WTC11 (cell line): ENCODE results near the gene TENT5A. TPM values are rescaled to one million over a fixed set of nuclear protein-coding genes. Genes with fewer than 3 reads are reported as not detected.

ENCODE experiments used
- ATAC-seq: fragments of 200-7000 bp; cut with Tn5 transposase; 2 replicates; pipeline ENCODE4 v1.10.0; 2021; ENCODE audit warnings: mild to moderate bottlenecking, moderate library complexity
- CTCF ChIA-PET: fragments of 300-600 bp; sonication (Branson Sonifier 250); formaldehyde crosslinking; loops from one replicate; lab custom pipeline; 2021; ENCODE audit warnings: antibody characterized with exemption; lab: Charles Lee
- POLR2A ChIA-PET: fragments of 350-600 bp; sonication (Branson Sonifier 250); formaldehyde crosslinking; loops from one replicate; lab custom pipeline; 2021; ENCODE audit warnings: antibody characterized with exemption; lab: Charles Lee
- DNase-seq: peaks from one replicate; pipeline ENCODE4 v3.0.0; 2021; ENCODE audit warnings: low spot score
- H3K27ac Mint-ChIP-seq: 2 replicates; pipeline ENCODE4 v1.8.0; 2021; ENCODE audit warnings: mixed read lengths
- H3K27me3 Mint-ChIP-seq: 2 replicates; pipeline ENCODE4 v1.8.0; 2021; ENCODE audit warnings: low read depth, mild to moderate bottlenecking, moderate library complexity, mixed read lengths
- H3K36me3 Mint-ChIP-seq: 2 replicates; pipeline ENCODE4 v1.8.0; 2021; ENCODE audit warnings: mixed read lengths
- H3K4me1 Mint-ChIP-seq: 2 replicates; pipeline ENCODE4 v1.8.0; 2022; ENCODE audit warnings: mixed read lengths
- H3K4me3 Mint-ChIP-seq: 2 replicates; pipeline ENCODE4 v1.8.0; 2021; ENCODE audit warnings: mild to moderate bottlenecking, moderate library complexity, mixed read lengths
- H3K9me3 Mint-ChIP-seq: 2 replicates; pipeline ENCODE4 v1.8.0; 2021; ENCODE audit warnings: mixed read lengths
- CBFB ChIP-seq: sonication (generic); formaldehyde crosslinking; IDR thresholded peaks from 2 replicates; pipeline ENCODE4 v1.8.1; 2022; ENCODE audit warnings: mild to moderate bottlenecking, low read depth, missing genetic modification reagents
- EMX1 ChIP-seq: fragments of 250-450 bp; sonication (Bioruptor Pico); IDR thresholded peaks from 2 replicates; pipeline ENCODE4 v1.8.0; 2021; ENCODE audit warnings: mild to moderate bottlenecking
- FOXJ3 ChIP-seq: sonication (generic); formaldehyde crosslinking; IDR thresholded peaks from 2 replicates; pipeline ENCODE4 v1.9.0; 2021; ENCODE audit warnings: missing genetic modification reagents, mild to moderate bottlenecking, borderline replicate concordance
- GABPB1 ChIP-seq: sonication (generic); formaldehyde crosslinking; IDR thresholded peaks from 2 replicates; pipeline ENCODE4 v1.8.1; 2023; ENCODE audit warnings: mild to moderate bottlenecking, missing genetic modification reagents
- GRHL2 ChIP-seq: fragments of 250-450 bp; sonication (Bioruptor Pico); IDR thresholded peaks from 2 replicates; pipeline ENCODE4 v1.8.0; 2022; ENCODE audit warnings: mild to moderate bottlenecking, moderate library complexity; ENCODE audit not compliant: insufficient replicate concordance, severe bottlenecking
- GTF2I ChIP-seq: fragments of 250-450 bp; sonication (Bioruptor Pico); conservative IDR thresholded peaks from 2 replicates; pipeline ENCODE4 v1.4.0; 2021; ENCODE audit warnings: mild to moderate bottlenecking
- IRF1 ChIP-seq: sonication (generic); formaldehyde crosslinking; IDR thresholded peaks from 2 replicates; pipeline ENCODE4 v1.8.0; 2023; ENCODE audit warnings: missing genetic modification reagents
- JAZF1 ChIP-seq: fragments of 250-450 bp; sonication (Bioruptor Pico); IDR thresholded peaks from 2 replicates; pipeline ENCODE4 v1.9.0; 2021; ENCODE audit warnings: moderate library complexity, mild to moderate bottlenecking, inconsistent platforms
- MLX ChIP-seq: sonication (generic); formaldehyde crosslinking; IDR thresholded peaks from 2 replicates; pipeline ENCODE4 v1.8.1; 2023; ENCODE audit warnings: mild to moderate bottlenecking, missing genetic modification reagents, moderate library complexity
- MYBL2 ChIP-seq: sonication (generic); formaldehyde crosslinking; IDR thresholded peaks from 2 replicates; pipeline ENCODE4 v1.8.1; 2023; ENCODE audit warnings: mild to moderate bottlenecking, moderate library complexity, missing genetic modification reagents
- NFE2L1 ChIP-seq: sonication (generic); formaldehyde crosslinking; IDR thresholded peaks from 2 replicates; pipeline ENCODE4 v1.8.1; 2023; ENCODE audit warnings: missing genetic modification reagents
- NR2C2 ChIP-seq: sonication (generic); formaldehyde crosslinking; IDR thresholded peaks from 2 replicates; pipeline ENCODE4 v1.8.0; 2022; ENCODE audit warnings: mild to moderate bottlenecking, missing genetic modification reagents
- PRDM15 ChIP-seq: sonication (generic); formaldehyde crosslinking; IDR thresholded peaks from 2 replicates; pipeline ENCODE4 v1.8.0; 2022; ENCODE audit warnings: missing genetic modification reagents
- TCF7 ChIP-seq: sonication (generic); formaldehyde crosslinking; IDR thresholded peaks from 2 replicates; pipeline ENCODE4 v1.8.0; 2022; ENCODE audit warnings: mild to moderate bottlenecking, low read depth, missing genetic modification reagents, moderate library complexity
- TEAD4 ChIP-seq: sonication (generic); formaldehyde crosslinking; IDR thresholded peaks from 2 replicates; pipeline ENCODE4 v1.8.0; 2022; ENCODE audit warnings: mild to moderate bottlenecking, missing genetic modification reagents
- ZBTB43 ChIP-seq: sonication (generic); formaldehyde crosslinking; IDR thresholded peaks from 2 replicates; pipeline ENCODE4 v1.8.1; 2023; ENCODE audit warnings: mild to moderate bottlenecking, missing genetic modification reagents
- total RNA-seq: library from RNA; stranded (reverse); gene quantifications from 3 replicates; pipeline ENCODE4 v1.2.3, GENCODE V29; 2021
- TF ChIP-seq, protein P1 (sequence below): sonication (generic); formaldehyde crosslinking; IDR thresholded peaks from 2 replicates; pipeline ENCODE4 v1.8.1; 2023; ENCODE audit warnings: mild to moderate bottlenecking, missing genetic modification reagents
- TF ChIP-seq, protein P2 (sequence below): fragments of 250-450 bp; sonication (Bioruptor Pico); IDR thresholded peaks from 2 replicates; pipeline ENCODE4 v1.9.0; 2021; ENCODE audit warnings: moderate library complexity, mild to moderate bottlenecking, inconsistent platforms, borderline replicate concordance
- TF ChIP-seq, protein P3 (sequence below): fragments of 250-450 bp; sonication (Bioruptor Pico); IDR thresholded peaks from 2 replicates; pipeline ENCODE4 v2.1.2; 2022; ENCODE audit warnings: mild to moderate bottlenecking, moderate library complexity
- TF ChIP-seq, protein P4 (sequence below): sonication (generic); formaldehyde crosslinking; IDR thresholded peaks from 2 replicates; pipeline ENCODE4 v1.8.0; 2022; ENCODE audit warnings: mild to moderate bottlenecking, missing genetic modification reagents

The TENT5A gene
- total RNA-seq, 1 experiment from 2014 or later, result 3.2 TPM

- TF ChIP-seq PRDM15 (CRISPR knock-in tag) (no peak), FOXJ3 (CRISPR knock-in tag) (no peak), CBFB (no peak), GRHL2 (CRISPR knock-in tag) (no peak), ZBTB43 (no peak), JAZF1 (CRISPR knock-in tag) (no peak), MYBL2 (CRISPR knock-in tag) (no peak), GABPB1 (CRISPR knock-in tag) (no peak), EMX1 (CRISPR knock-in tag) (no peak), GTF2I (CRISPR knock-in tag) (no peak)
- TF ChIP-seq, protein P1, sequence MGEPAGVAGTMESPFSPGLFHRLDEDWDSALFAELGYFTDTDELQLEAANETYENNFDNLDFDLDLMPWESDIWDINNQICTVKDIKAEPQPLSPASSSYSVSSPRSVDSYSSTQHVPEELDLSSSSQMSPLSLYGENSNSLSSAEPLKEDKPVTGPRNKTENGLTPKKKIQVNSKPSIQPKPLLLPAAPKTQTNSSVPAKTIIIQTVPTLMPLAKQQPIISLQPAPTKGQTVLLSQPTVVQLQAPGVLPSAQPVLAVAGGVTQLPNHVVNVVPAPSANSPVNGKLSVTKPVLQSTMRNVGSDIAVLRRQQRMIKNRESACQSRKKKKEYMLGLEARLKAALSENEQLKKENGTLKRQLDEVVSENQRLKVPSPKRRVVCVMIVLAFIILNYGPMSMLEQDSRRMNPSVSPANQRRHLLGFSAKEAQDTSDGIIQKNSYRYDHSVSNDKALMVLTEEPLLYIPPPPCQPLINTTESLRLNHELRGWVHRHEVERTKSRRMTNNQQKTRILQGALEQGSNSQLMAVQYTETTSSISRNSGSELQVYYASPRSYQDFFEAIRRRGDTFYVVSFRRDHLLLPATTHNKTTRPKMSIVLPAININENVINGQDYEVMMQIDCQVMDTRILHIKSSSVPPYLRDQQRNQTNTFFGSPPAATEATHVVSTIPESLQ (CRISPR knock-in tag), result no peak
- TF ChIP-seq, protein P2, sequence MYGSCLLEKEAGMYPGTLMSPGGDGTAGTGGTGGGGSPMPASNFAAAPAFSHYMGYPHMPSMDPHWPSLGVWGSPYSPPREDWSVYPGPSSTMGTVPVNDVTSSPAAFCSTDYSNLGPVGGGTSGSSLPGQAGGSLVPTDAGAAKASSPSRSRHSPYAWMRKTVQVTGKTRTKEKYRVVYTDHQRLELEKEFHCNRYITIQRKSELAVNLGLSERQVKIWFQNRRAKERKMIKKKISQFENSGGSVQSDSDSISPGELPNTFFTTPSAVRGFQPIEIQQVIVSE (CRISPR knock-in tag), result no peak
- TF ChIP-seq, protein P3, sequence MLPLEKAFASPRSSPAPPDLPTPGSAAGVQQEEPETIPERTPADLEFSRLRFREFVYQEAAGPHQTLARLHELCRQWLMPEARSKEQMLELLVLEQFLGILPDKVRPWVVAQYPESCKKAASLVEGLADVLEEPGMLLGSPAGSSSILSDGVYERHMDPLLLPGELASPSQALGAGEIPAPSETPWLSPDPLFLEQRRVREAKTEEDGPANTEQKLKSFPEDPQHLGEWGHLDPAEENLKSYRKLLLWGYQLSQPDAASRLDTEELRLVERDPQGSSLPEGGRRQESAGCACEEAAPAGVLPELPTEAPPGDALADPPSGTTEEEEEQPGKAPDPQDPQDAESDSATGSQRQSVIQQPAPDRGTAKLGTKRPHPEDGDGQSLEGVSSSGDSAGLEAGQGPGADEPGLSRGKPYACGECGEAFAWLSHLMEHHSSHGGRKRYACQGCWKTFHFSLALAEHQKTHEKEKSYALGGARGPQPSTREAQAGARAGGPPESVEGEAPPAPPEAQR, result no peak
Measured at GRCh38 chr6:81748994-81749393, 3.5 kb downstream of the TENT5A start (continued).

- H3K9me3 Mint-ChIP-seq, result no peaks in the 10 kb centered on the region
- H3K36me3 Mint-ChIP-seq, result peaks cover 2% of the 10 kb centered on the region; the same call in 1 of the 2 replicates
- CTCF ChIA-PET, result no interaction called here
- no peak overlapping the region for H3K27ac Mint-ChIP-seq
- ATAC-seq, result no peak
- H3K27me3 Mint-ChIP-seq, result peaks cover 20% of the 10 kb centered on the region
- no peak for TF ChIP-seq MLX (CRISPR knock-in tag)
- no peak for TF ChIP-seq NFE2L1 (CRISPR knock-in tag)
- no peak for TF ChIP-seq IRF1
- TF ChIP-seq, protein P4, sequence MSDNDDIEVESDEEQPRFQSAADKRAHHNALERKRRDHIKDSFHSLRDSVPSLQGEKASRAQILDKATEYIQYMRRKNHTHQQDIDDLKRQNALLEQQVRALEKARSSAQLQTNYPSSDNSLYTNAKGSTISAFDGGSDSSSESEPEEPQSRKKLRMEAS (CRISPR knock-in tag), result no peak
- TF ChIP-seq JAZF1 (CRISPR knock-in tag), result no peak
- TF ChIP-seq NR2C2, result no peak
- TF ChIP-seq TCF7 (CRISPR knock-in tag), result no peak
- TF ChIP-seq PRDM15 (CRISPR knock-in tag), result no peak
- no peak for TF ChIP-seq TEAD4
- TF ChIP-seq, all 79 proteins: peak for 0
- Mint-ChIP-seq H3K4me3 (no peak overlapping the region), H3K4me1 (peaks cover 17% of the 10 kb centered on the region)
- DNase-seq, result no peak
- POLR2A ChIA-PET, result no interaction called here
Measured at GRCh38 chr6:81747327-81747726, 5.2 kb downstream of the TENT5A start.
